SK-N-SH (cell line): Measurements from ENCODE around the gene CCL28. TPM values are rescaled to one million over a fixed set of nuclear protein-coding genes. Genes with fewer than 3 reads are reported as not detected.

Experiments used
- CTCF ChIA-PET: fragments of 300-600, 350-600 bp; formaldehyde crosslinking; extraction: SDS; loops from one replicate; lab custom pipeline; 2021; lab: Yijun Ruan, JAX
- POLR2A ChIA-PET: fragments of 350-600 bp; sonication (Branson Sonifier 250); formaldehyde crosslinking; extraction: SDS; loops from one replicate; lab custom pipeline; 2020; ENCODE audit warnings: antibody characterized with exemption, inconsistent platforms; lab: Yijun Ruan, JAX
- DNase-seq: peaks from one replicate; pipeline ENCODE4 v3.0.0; 2012
- H2AFZ ChIP-seq: fragments of 200-600 bp; sonication (generic); 2 replicates; pipeline ENCODE4 v1.8.1; 2016; ENCODE audit warnings: antibody characterized with exemption, mild to moderate bottlenecking, low read depth
- H3F3A ChIP-seq: fragments of 200-600 bp; sonication (generic); replicated peaks from 2 replicates; pipeline ENCODE3; 2016; ENCODE audit warnings: antibody characterized with exemption, mild to moderate bottlenecking; ENCODE audit not compliant: insufficient read depth
- H3K27ac ChIP-seq, 2 experiments: fragments of 200-500 bp in 1 of 2; fragments of 200-600 bp in 1 of 2; sonication (Bioruptor generic) in 1 of 2; sonication (generic), shearing (Covaris generic) in 1 of 2; 2 replicates each; pipeline versions ENCODE4 v1.5.1 to v1.6.1; 2014 to 2016; ENCODE audit warnings: low read depth in 2 of 2, inconsistent platforms in 1 of 2, low read length in 1 of 2, mild to moderate bottlenecking in 1 of 2, mixed read lengths in 1 of 2
- H3K27me3 ChIP-seq: fragments of 200-600 bp; sonication (generic), shearing (Covaris generic); 2 replicates; pipeline ENCODE4 v1.6.1; 2016; ENCODE audit warnings: mixed run types; ENCODE audit not compliant: insufficient read depth
- H3K36me3 ChIP-seq, 2 experiments: fragments of 200-500 bp in 1 of 2; fragments of 200-600 bp in 1 of 2; sonication (Bioruptor generic) in 1 of 2; sonication (generic) in 1 of 2; replicated peaks in 1 of 2; 2 replicates each; pipeline versions ENCODE3 to v1.5.1; 2014 to 2016; ENCODE audit warnings: low read length in 1 of 2, mild to moderate bottlenecking in 1 of 2; ENCODE audit not compliant: insufficient read depth in 2 of 2, control insufficient read depth in 1 of 2
- H3K4me1 ChIP-seq, 2 experiments: fragments of 200-500 bp in 1 of 2; fragments of 200-600 bp in 1 of 2; sonication (Bioruptor generic) in 1 of 2; sonication (generic), shearing (Covaris generic) in 1 of 2; 2 replicates each; pipeline versions ENCODE4 v1.5.1 to v1.6.1; 2014 to 2016; ENCODE audit warnings: low read depth in 1 of 2, low read length in 1 of 2, mixed run types in 1 of 2; ENCODE audit not compliant: insufficient read depth in 2 of 2, control insufficient read depth in 1 of 2
- H3K4me2 ChIP-seq: fragments of 200-600 bp; sonication (generic), shearing (Covaris generic); 2 replicates; pipeline ENCODE4 v1.6.1; 2017; ENCODE audit warnings: mixed run types
- H3K4me3 ChIP-seq, 2 experiments: fragments of 200-500 bp in 1 of 2; fragments of 200-600 bp in 1 of 2; sonication (Bioruptor generic) in 1 of 2; sonication (generic), shearing (Covaris generic) in 1 of 2; 2 replicates each; pipeline versions ENCODE4 v1.5.1 to v1.8.1; 2014 to 2016; ENCODE audit warnings: low read depth in 2 of 2, inconsistent platforms in 1 of 2, low read length in 1 of 2, mild to moderate bottlenecking in 1 of 2, mixed read lengths in 1 of 2, moderate library complexity in 1 of 2
- H3K79me2 ChIP-seq: fragments of 200-600 bp; sonication (generic); 2 replicates; pipeline ENCODE4 v1.8.1; 2017; ENCODE audit warnings: mild to moderate bottlenecking; ENCODE audit not compliant: insufficient read depth
- H3K9ac ChIP-seq: fragments of 200-600 bp; sonication (generic); 2 replicates; pipeline ENCODE4 v1.6.1; 2017; ENCODE audit warnings: mixed run types
- H3K9me2 ChIP-seq: fragments of 200-600 bp; sonication (generic); 2 replicates; pipeline ENCODE4 v1.6.1; 2017; ENCODE audit warnings: mixed run types
- H3K9me3 ChIP-seq: fragments of 200-600 bp; sonication (generic); 2 replicates; pipeline ENCODE4 v1.6.1; 2017; ENCODE audit warnings: mixed run types, mild to moderate bottlenecking, moderate library complexity
- H4K20me1 ChIP-seq: fragments of 200-600 bp; sonication (generic); 2 replicates; pipeline ENCODE4 v1.6.1; 2017; ENCODE audit warnings: mild to moderate bottlenecking, mixed run types; ENCODE audit not compliant: insufficient read depth
- EP300 ChIP-seq, 2 experiments: IDR thresholded peaks; 2 replicates each; pipeline versions ENCODE4 v1.4.0 to v1.6.1; 2012; ENCODE audit warnings: borderline replicate concordance in 1 of 2, low read depth in 1 of 2, low read length in 1 of 2
- EZH2phosphoT487 ChIP-seq: fragments of 200-600 bp; sonication (generic); IDR thresholded peaks from 2 replicates; pipeline ENCODE4 v1.6.1; 2017; ENCODE audit warnings: low read depth, mixed run types, mild to moderate bottlenecking, antibody characterized with exemption, moderate library complexity, borderline replicate concordance
- FOSL2 ChIP-seq: IDR thresholded peaks from 2 replicates; pipeline ENCODE4 v1.4.0; 2012; ENCODE audit warnings: low read depth, mild to moderate bottlenecking, moderate library complexity, borderline replicate concordance
- GATA2 ChIP-seq: sonication (generic); formaldehyde crosslinking; IDR thresholded peaks from 2 replicates; pipeline ENCODE4 v1.5.0; 2020; ENCODE audit warnings: mild to moderate bottlenecking, missing genetic modification reagents
- IRF3 ChIP-seq: fragments of 150-350 bp; IDR thresholded peaks from 2 replicates; pipeline ENCODE4 v1.6.1; 2016; ENCODE audit warnings: mild to moderate bottlenecking, low read depth, low read length
- MAX ChIP-seq: IDR thresholded peaks from 2 replicates; pipeline ENCODE4 v1.4.0; 2012; ENCODE audit warnings: low read depth
- NFIC ChIP-seq: IDR thresholded peaks from 2 replicates; pipeline ENCODE4 v1.4.0; 2012; ENCODE audit warnings: borderline replicate concordance
- NRF1 ChIP-seq: IDR thresholded peaks from 2 replicates; pipeline ENCODE4 v1.6.1; 2012; ENCODE audit warnings: low read depth, mild to moderate bottlenecking, low read length
- PBX3 ChIP-seq: IDR thresholded peaks from 2 replicates; pipeline ENCODE4; 2012
- RFX5 ChIP-seq: IDR thresholded peaks from 2 replicates; pipeline ENCODE4 v1.6.1; 2012; ENCODE audit warnings: mild to moderate bottlenecking, improper control_type of control experiment, low read length
- RXRA ChIP-seq: IDR thresholded peaks from 2 replicates; pipeline ENCODE4 v1.4.0; 2012; ENCODE audit warnings: low read depth, mild to moderate bottlenecking, borderline replicate concordance
- SIN3A ChIP-seq: IDR thresholded peaks from 2 replicates; pipeline ENCODE4 v1.6.1; 2012; ENCODE audit warnings: low read depth, mild to moderate bottlenecking, low read length, moderate library complexity, borderline replicate concordance
- TAF1 ChIP-seq: IDR thresholded peaks from 2 replicates; pipeline ENCODE4 v1.6.1; 2012; ENCODE audit warnings: low read depth, mild to moderate bottlenecking, low read length, moderate library complexity, borderline replicate concordance
- TCF12 ChIP-seq: IDR thresholded peaks from 2 replicates; pipeline ENCODE4 v1.4.0; 2012
- USF1 ChIP-seq: IDR thresholded peaks from 2 replicates; pipeline ENCODE4 v1.4.0; 2012; ENCODE audit warnings: low read depth, borderline replicate concordance
- YY1 ChIP-seq: IDR thresholded peaks from 2 replicates; pipeline ENCODE4 v1.4.0; 2012; ENCODE audit warnings: low read depth, mild to moderate bottlenecking
- WGBS: methylation state at CpG from one replicate; pipeline ENCODE4 v1.1.6; 2017; ENCODE audit warnings: low lambda C conversion rate; 5-methylcytosine and 5-hydroxymethylcytosine counted together
- polyA plus RNA-seq, 3 experiments: library from polyadenylated mRNA; depleted of rRNA; stranded (reverse); fragments of >200 nt; gene quantifications; 2 replicates each; pipeline ENCODE4 v1.2.3, GENCODE V29; 2012

Gene CCL28
- polyA plus RNA-seq, 1 of the 3 experiments (the other 2 are of a cell fraction), result not detected

- Histone ChIP-seq H3K27me3 (0 out of 2 replicates have a peak, but pooled peaks cover 5% of the 10 kb centered on the region), H3K27ac (no peak overlapping the region), H3K4me3 (no peak overlapping the region)
- TF ChIP-seq SIN3A (no peak), NFIC (no peak), IRF3 (no peak), MAX (no peak), TCF12 (no peak), NRF1 (no peak), YY1 (no peak), EP300 (IDR thresholded peaks at IDR 0.05; ENCODE audit: borderline replicate concordance in 1 of 2, low read depth in 1 of 2, low read length in 1 of 2) (no peak), GATA2 (CRISPR knock-in tag) (no peak), RXRA (no peak), USF1 (no peak), RFX5 (no peak), TAF1 (no peak), EZH2phosphoT487 (no peak)
- TF ChIP-seq, all 33 proteins: peak for 0
- no peaks in the 10 kb centered on the region for H4K20me1 ChIP-seq
- no peak overlapping the region for H3K4me2 ChIP-seq
- POLR2A ChIA-PET, result no interaction called here
- H3K9me2 ChIP-seq, result no peaks in the 10 kb centered on the region
- H3K4me1 ChIP-seq, result no peaks in the 10 kb centered on the region
- H3K9me3 ChIP-seq, result no peaks in the 10 kb centered on the region
- WGBS, result 71% methylated on average over 4 of the region's 4 CpGs
- CTCF ChIA-PET, result no interaction called here
- H3K9ac ChIP-seq, result no peak overlapping the region
- no peaks in the 10 kb centered on the region for H3F3A ChIP-seq
- no peaks in the 10 kb centered on the region for H3K36me3 ChIP-seq
- no peak overlapping the region for H2AFZ ChIP-seq
- no peak for DNase-seq
- no peaks in the 10 kb centered on the region for H3K79me2 ChIP-seq
Measured at GRCh38 chr5:43420241-43420640, 8.1 kb upstream of the CCL28 start.

GRCh38 chr5:43418561-43418960, 6.4 kb upstream of the CCL28 start:
- no peak overlapping the region for H3K4me2 ChIP-seq
- no peaks in the 10 kb centered on the region for H3K4me1 ChIP-seq
- H3K27ac ChIP-seq, result no peak overlapping the region
- H3F3A ChIP-seq, result no peaks in the 10 kb centered on the region
- no peak overlapping the region for H2AFZ ChIP-seq
- no peak overlapping the region for H3K9ac ChIP-seq
- no peaks in the 10 kb centered on the region for H3K9me2 ChIP-seq
- no peaks in the 10 kb centered on the region for H4K20me1 ChIP-seq
- no peaks in the 10 kb centered on the region for H3K36me3 ChIP-seq
- ChIA-PET CTCF (no interaction called here), POLR2A (no interaction called here)
- H3K79me2 ChIP-seq, result no peaks in the 10 kb centered on the region
- H3K4me3 ChIP-seq, result no peak overlapping the region
- WGBS, result 37% methylated on average over 2 of the region's 2 CpGs
- no peaks in the 10 kb centered on the region for H3K9me3 ChIP-seq
- 0 out of 2 replicates have a peak, but pooled peaks cover 5% of the 10 kb centered on the region for H3K27me3 ChIP-seq
- DNase-seq, result no peak
- TF ChIP-seq PBX3 (no peak), FOSL2 (no peak), MAX (no peak)
